NCI-H1417 (cell line): ENCODE data around the gene MAFF.
"Not testable (repeated sequence)": the region's sequence is repeated elsewhere in the genome, so short reads cannot be mapped to it uniquely, and the experiment has no call there.

Source experiments
- DNase-seq, 3 experiments: peaks; one replicate each; lab custom pipeline; 2025; lab: John Stamatoyannopoulos, UW

Gene MAFF

GRCh38 chr22:38201711-38202436, at the start of gene MAFF:
Gene MAFF, plus strand, starts transcription at chr22:38201994. Its CDS starts 11,860 bp downstream, at chr22:38213854.
- DNase-seq = peak; percentile 78 to 88 (median 78)

- no peak for DNase-seq
These were observed 47.8 kb upstream of the MAFF start for GRCh38 chr22:38153821-38154562.

GRCh38 chr22:38154563-38154915, 47.3 kb upstream of the MAFF start:
- not testable (repeated sequence) for DNase-seq

GRCh38 chr22:38155703-38156102, 46.1 kb upstream of the MAFF start:
- DNase-seq = no peak

- DNase-seq = no peak
These were observed 38.6 kb upstream of the MAFF start for GRCh38 chr22:38162881-38163843.

- DNase-seq = no peak
These were observed 37.8 kb upstream of the MAFF start for GRCh38 chr22:38163844-38164550.

GRCh38 chr22:38164551-38164918, 37.3 kb upstream of the MAFF start:
- DNase-seq = no peak

- no peak for DNase-seq
These were observed 35.7 kb upstream of the MAFF start for GRCh38 chr22:38165922-38166593.

- peak in 1 of 3 experiments; percentile 5 for DNase-seq
These were observed 33.8 kb upstream of the MAFF start for GRCh38 chr22:38167988-38168407.

- no peak for DNase-seq
These were observed 32.7 kb upstream of the MAFF start for GRCh38 chr22:38169116-38169515.

- DNase-seq = no peak
These were observed 31.3 kb upstream of the MAFF start for GRCh38 chr22:38170469-38170868.

- DNase-seq = no peak
These were observed 29.6 kb upstream of the MAFF start for GRCh38 chr22:38171927-38172831.

GRCh38 chr22:38172832-38173640, 28.8 kb upstream of the MAFF start:
- no peak for DNase-seq

- no peak for DNase-seq
These were observed 28.2 kb upstream of the MAFF start for GRCh38 chr22:38173641-38173906.

- no peak for DNase-seq
These were observed 27.2 kb upstream of the MAFF start for GRCh38 chr22:38174626-38175025.

GRCh38 chr22:38175206-38176118, 26.3 kb upstream of the MAFF start:
- DNase-seq = no peak

GRCh38 chr22:38176170-38176741, 25.5 kb upstream of the MAFF start:
- no peak for DNase-seq

GRCh38 chr22:38177044-38177443, 24.8 kb upstream of the MAFF start:
- DNase-seq = no peak
